PC-9 (cell line): ENCODE results near the gene SLC29A4.

Source experiments
- CTCF ChIP-seq: fragments of 200-600 bp; sonication (generic); conservative IDR thresholded peaks from 2 replicates; pipeline ENCODE4 v1.6.1; 2017; ENCODE audit warnings: mixed run types, antibody characterized with exemption, mild to moderate bottlenecking, moderate library complexity
- EZH2 ChIP-seq: fragments of 200-600 bp; sonication (generic); IDR thresholded peaks from 2 replicates; pipeline ENCODE4 v1.8.0; 2017; ENCODE audit warnings: antibody characterized with exemption, low read depth

GRCh38 chr7:5345671-5346070, 62.9 kb downstream of the SLC29A4 start:
- no peak for TF ChIP-seq CTCF
- no peak for TF ChIP-seq EZH2
